HG03135 (cell line): ENCODE data around the gene ARV1.

Experiments used
- ATAC-seq: cut with Tn5 transposase; IDR thresholded peaks from one replicate; pipeline ENCODE4 v1.9.1; 2021; ENCODE audit warnings: mild to moderate bottlenecking, moderate library complexity; ENCODE audit not compliant: unreplicated experiment

ARV1 gene

DNA sequence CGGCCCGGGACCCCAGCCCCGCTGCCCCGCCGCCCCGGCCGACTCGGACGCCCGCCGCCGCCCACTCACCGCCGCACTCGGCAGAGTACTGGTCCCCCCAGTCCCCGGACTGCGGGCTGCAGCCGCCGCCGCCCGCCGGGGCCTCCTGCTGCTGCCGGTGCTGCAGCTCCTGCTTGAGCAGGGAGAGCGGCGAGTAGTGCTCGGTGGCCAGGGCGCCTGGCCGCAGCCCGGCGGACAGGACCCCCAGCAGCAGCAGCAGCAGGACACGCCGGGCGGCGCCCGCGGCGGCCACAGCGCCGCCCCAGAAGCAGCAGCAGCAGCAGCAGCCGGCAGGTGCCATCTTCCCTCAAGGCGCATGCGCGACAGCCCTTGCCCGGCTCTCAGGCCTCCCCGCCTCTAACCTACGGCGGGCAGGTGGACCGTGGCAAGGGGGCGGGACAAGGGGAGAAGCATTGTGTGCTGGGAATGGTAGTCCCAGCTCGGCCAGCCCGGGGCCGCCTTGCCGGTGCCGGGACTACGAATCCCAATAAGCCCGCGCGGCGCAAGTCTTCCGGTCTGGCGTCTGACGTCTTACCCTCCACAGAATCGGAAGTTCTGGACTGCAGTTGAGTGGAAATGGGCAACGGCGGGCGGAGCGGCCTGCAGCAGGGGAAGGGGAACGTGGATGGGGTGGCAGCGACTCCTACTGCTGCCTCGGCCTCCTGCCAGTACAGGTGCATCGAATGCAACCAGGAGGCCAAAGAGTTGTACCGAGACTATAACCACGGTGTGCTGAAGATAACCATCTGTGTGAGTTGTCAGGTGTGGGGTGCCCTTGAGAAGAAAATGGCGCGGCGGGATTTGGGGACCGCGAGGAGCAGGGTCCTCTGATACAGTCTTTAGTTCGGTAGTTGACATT lies at the start of gene ARV1, which contains the start of gene TTC13:
Gene ARV1, plus strand, starts transcription at position 604 of the 898 bp plus-strand sequence. Its CDS starts 12 bp downstream, at position 616.
Gene TTC13, minus strand, starts transcription at position 371 of the 898 bp plus-strand sequence. Its CDS starts 31 bp downstream, at position 340.
- peak; percentile 94 for ATAC-seq

- no peak for ATAC-seq
Measured at GRCh38 chr1:230930986-230931385, 47.9 kb upstream of the ARV1 start.

DNA sequence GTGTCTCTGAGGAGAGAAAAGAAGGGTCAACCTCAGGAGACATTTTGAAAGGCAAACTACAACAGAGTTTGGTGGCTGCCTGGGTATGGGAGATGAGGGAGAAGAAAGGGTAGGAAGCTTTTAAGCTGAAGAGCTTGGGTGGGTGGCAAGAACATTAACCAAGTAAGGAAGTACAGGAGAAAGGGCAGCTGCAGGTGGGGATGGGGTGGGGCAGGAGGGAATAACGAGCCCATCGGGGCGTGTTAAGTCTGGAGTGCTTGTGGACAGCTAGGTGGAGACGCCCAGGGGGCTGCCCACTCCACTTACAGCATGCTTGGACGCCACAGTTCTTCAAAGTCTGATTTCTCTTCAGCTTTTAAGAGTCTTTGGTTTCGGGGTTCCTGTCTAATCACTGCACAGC lies 43.0 kb upstream of the ARV1 start:
- ATAC-seq = no peak

DNA sequence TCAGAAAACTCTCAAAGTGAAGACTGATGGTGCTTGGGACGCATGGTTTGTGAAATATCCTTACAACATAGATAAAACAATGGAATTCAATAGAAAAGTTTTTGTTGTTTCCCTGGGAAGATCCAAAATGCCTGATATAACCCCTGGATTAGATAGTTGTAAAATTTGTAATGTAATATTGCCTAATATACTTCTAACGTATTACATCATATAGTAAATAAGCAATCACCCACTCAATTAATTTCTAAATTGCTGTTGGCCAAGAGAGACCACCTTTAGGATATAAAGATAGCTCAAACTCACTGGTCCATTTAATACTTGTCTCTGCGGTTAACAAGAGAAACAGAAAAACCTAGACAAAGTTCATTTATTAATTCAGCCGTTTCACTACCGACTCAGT lies 42.4 kb upstream of the ARV1 start:
- ATAC-seq = no peak

GRCh38 chr1:230937371-230937770 lies 41.5 kb upstream of the ARV1 start:
- no peak for ATAC-seq

- ATAC-seq = no peak
Measured at GRCh38 chr1:230938924-230939368, 39.9 kb upstream of the ARV1 start.

DNA sequence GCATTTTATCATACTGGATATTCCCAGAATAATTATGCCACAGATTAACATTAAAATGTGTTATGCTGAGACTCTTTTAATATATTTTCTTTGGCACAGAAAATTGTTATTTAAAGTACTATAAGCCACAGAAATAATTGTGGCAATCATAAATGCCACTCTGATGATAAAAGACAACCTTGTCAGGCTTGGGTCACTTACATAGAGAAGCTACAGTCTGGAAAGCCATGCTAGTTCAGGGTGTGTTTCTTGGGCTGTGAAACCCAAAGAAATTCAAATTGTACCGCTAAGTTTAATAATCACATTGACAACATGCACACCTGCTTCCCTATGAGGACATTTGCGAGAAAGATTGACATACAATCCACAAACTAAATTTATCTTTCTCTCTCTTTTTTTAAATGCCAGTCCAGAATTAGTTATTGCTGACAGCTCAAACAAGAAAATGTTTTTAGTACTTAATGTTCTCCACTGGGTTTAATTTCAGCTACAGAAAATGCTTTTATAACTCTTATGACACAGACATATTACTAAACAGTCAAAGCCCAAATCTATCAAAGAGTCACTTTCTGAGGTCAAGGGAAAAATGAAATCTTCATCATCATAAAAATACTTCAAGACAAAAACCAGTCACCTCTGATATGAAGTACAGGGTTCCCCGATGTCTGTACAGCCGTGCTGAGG lies 38.9 kb upstream of the ARV1 start:
- no peak for ATAC-seq

DNA sequence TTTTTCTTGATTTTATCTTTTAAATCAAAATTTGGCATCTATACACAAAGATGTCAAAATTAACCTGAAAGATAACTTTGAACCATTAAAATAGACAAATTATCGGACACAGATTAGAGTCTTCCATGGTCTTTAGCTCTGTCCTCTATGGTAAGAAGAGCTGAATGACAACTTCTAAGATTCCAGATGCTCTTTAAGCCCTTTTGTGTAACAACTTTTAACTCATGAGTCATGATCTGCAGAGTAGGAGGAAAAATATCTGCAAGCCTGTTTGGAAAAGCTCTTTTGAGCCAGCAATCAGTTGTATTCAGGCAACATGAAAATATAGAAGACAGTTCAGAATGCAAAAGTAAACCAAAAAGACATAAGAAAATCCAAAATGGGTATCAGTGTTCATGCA lies 38.0 kb upstream of the ARV1 start:
- no peak for ATAC-seq

- ATAC-seq = no peak
Measured at GRCh38 chr1:230943048-230943593, 35.8 kb upstream of the ARV1 start.

DNA sequence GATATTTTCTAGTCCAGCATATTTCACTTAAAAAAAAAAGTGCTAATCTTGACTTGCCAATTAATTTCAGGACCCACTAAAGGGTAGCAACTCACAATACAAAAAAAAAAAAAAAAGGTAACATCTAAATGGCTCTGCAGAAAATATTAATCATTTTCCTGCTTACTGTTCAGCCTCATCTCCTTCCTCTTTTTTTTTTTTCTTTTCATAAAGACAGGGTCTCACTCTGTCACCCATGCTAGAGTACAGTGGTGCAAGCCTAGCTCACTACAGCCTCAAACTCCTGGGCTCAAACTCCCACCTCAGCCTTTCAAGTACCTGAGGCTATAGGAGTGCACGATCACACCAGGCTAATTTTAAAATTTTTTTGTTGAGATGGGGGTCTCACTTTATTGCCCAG lies 30.6 kb upstream of the ARV1 start:
- no peak for ATAC-seq

- ATAC-seq = no peak
Measured at GRCh38 chr1:230948903-230949302, 30.0 kb upstream of the ARV1 start.

- ATAC-seq = no peak
Measured at GRCh38 chr1:230950404-230950803, 28.5 kb upstream of the ARV1 start.

- no peak for ATAC-seq
Measured at GRCh38 chr1:230957580-230957989, 21.3 kb upstream of the ARV1 start.

DNA sequence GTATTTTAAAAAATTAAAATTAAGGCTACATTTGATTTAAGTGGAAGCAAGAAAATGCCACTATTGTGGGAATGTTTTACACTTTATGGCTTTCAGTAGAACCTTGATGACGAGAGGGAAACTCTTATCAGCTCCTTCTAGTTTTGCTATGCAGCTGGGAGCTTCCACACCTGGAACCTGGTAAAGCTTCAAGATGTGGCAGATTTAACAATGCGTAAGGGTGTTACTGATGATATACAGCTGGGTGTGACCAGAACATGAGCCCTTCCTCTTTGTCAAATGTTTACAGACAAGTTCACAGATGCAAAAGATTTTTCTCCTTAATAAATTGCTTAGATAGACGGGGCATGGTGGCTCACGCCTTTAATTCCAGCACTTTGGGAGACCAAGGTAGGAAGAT lies 20.5 kb upstream of the ARV1 start:
- no peak for ATAC-seq

DNA sequence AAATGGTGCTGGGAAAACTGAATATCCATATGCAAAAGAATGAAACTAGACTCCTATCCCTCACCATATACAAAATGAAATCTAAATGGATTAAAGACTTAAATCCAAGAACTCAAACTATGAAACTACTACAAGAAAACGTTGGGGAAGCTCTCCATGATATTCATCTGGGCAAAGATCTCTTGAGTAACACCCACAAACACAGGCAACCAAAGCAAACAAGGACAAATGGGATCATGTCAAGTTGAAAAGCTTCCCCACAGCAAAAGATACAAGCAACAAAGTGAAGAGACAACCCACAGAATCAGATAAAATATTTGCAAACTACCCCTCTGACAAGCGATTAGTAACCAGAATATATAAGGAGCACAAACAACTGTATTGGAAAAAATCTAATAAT lies 14.0 kb upstream of the ARV1 start:
- ATAC-seq = no peak

- no peak for ATAC-seq
Measured at GRCh38 chr1:230965535-230965934, 13.4 kb upstream of the ARV1 start.

GRCh38 chr1:230966358-230966873 lies 12.5 kb upstream of the ARV1 start:
- no peak for ATAC-seq

DNA sequence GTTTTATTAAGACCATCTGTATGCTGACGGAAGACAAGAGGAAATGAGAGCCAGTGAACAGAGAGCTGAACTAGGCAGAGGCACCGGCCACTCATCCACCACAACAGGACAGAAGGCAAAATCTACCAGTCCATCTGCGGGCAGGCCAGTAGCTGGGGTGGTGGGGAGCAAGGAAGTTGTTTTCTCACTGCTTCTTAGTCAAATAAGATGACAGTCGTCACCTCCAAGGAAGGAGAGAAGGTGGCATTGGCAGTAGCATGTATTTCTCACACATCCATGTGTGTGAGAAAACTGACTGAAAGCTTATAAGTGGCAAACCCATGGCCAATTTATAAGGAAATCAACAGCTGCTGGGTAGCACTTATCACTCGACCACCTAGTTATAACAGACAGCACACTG lies 8.5 kb upstream of the ARV1 start:
- ATAC-seq = no peak

GRCh38 chr1:230971771-230972170 lies 7.1 kb upstream of the ARV1 start:
- no peak for ATAC-seq

DNA sequence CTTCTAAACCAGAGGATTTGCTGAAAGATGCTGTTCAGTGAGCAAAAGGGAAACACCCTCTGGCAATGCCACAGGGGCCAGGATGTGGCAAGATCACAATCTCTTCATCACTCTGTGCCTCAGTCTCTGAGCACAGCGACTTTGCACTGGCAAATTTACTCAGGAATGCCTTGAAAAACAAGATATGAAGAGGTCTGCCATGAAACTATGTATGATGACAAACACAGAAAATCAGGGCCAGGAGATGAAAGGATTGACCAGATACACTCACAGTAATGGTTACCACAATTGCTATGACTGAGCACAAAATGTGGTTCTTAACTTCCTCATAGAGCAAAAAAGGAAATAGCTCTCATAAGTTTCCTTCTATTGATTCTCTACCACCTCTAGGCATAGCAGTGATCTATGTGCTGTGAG lies 6.0 kb upstream of the ARV1 start:
- ATAC-seq = peak; percentile 73

- ATAC-seq = no peak
Measured at GRCh38 chr1:230975636-230976035, 3.3 kb upstream of the ARV1 start.
